K562 (cell line): ENCODE data around the gene ST7. TPM values are rescaled to one million over a fixed set of nuclear protein-coding genes. Genes with fewer than 3 reads are reported as not detected.
A peak's percentile ranks its signal among the peaks of the same experiment; 100 is the strongest.
"Not testable (repeated sequence)": the region's sequence is repeated elsewhere in the genome, so short reads cannot be mapped to it uniquely, and the experiment has no call there.

ENCODE experiments used
- ATAC-seq: fragments of 200-7000 bp; cut with Tn5 transposase; 3 replicates; pipeline ENCODE4 v1.9.1; 2020; ENCODE audit warnings: moderate library complexity
- BruUV-seq: library from RNA; stranded (reverse); fragments of 400-500 nt; replicated peaks from 2 replicates; lab custom pipeline; 2021; lab: Mats Ljungman, UMichigan
- CTCF ChIA-PET: fragments of 300-600 bp; formaldehyde crosslinking; extraction: SDS; loops from one replicate; lab custom pipeline; 2021; ENCODE audit warnings: low intra/inter-chr PET ratio; lab: Yijun Ruan, JAX
- POLR2A ChIA-PET: fragments of 300-600, 350-650 bp; sonication (Branson Sonifier 250); formaldehyde crosslinking; extraction: SDS; loops from one replicate; lab custom pipeline; 2021; ENCODE audit warnings: antibody characterized with exemption, inconsistent platforms; lab: Yijun Ruan, JAX
- DNase-seq, 4 experiments: peaks; one replicate each; pipeline versions ENCODE4 v3.0.0 to v3.0.0-alpha.2; 2011 to 2018; ENCODE audit warnings: low spot score in 3 of 4, mixed read lengths in 3 of 4; ENCODE audit errors: extremely low read depth in 1 of 4
- FAIRE-seq: peaks from 2 replicates; lab custom pipeline; 2011; peaks lifted over from hg19 to GRCh38; lab: Jason Lieb, UNC
- H2AFZ ChIP-seq: 2 replicates; pipeline ENCODE4 v1.6.0; 2011; ENCODE audit warnings: low read depth, low read length, control low read depth, inconsistent platforms
- H3K27ac ChIP-seq: fragments of 200-600 bp; 3 replicates; pipeline ENCODE4 v1.8.0; 2011; ENCODE audit warnings: low read depth, mild to moderate bottlenecking, control low read depth, inconsistent platforms, low read length, moderate library complexity, mixed read lengths; ENCODE audit errors: extremely low read depth
- H3K27me3 ChIP-seq, 2 experiments: fragments of 300-600 bp in 1 of 2; 2 replicates in 1 of 2; 3 replicates in 1 of 2; pipeline versions ENCODE4 v1.6.0 to v1.8.0; 2011; ENCODE audit warnings: inconsistent platforms in 2 of 2, low read length in 2 of 2, mild to moderate bottlenecking in 1 of 2, mixed read lengths in 1 of 2, moderate library complexity in 1 of 2; ENCODE audit not compliant: control insufficient read depth in 2 of 2, insufficient read depth in 2 of 2
- H3K36me3 ChIP-seq: fragments of 300-600 bp; 3 replicates; pipeline ENCODE4 v1.8.0; 2011; ENCODE audit warnings: mild to moderate bottlenecking, low read length, inconsistent platforms; ENCODE audit not compliant: control insufficient read depth, insufficient read depth
- H3K4me1 ChIP-seq, 2 experiments: fragments of 200-600 bp in 1 of 2; replicated peaks in 1 of 2; 2 replicates in 1 of 2; 3 replicates in 1 of 2; pipeline versions ENCODE4 v1.5.1 to v1.8.0; 2011; ENCODE audit warnings: inconsistent platforms in 2 of 2, low read length in 2 of 2, mild to moderate bottlenecking in 1 of 2, mixed read lengths in 1 of 2, moderate library complexity in 1 of 2; ENCODE audit not compliant: control insufficient read depth in 2 of 2, insufficient read depth in 2 of 2
- H3K4me2 ChIP-seq: 2 replicates; pipeline ENCODE4 v1.6.1; 2011; ENCODE audit warnings: low read length, control low read depth, inconsistent platforms, mixed read lengths; ENCODE audit not compliant: insufficient read depth
- H3K4me3 ChIP-seq: fragments of 200-600 bp; sonication (generic), shearing (Covaris generic); 2 replicates; pipeline ENCODE4 v1.5.1; 2016; ENCODE audit warnings: control low read depth, inconsistent platforms
- H3K79me2 ChIP-seq: fragments of 200-600 bp; 3 replicates; pipeline ENCODE4 v1.8.0; 2011; ENCODE audit warnings: low read length, inconsistent platforms; ENCODE audit not compliant: control insufficient read depth, insufficient read depth
- H3K9ac ChIP-seq, 2 experiments: 2 replicates each; pipeline versions ENCODE4 v1.6.0 to v1.6.1; 2011; ENCODE audit warnings: low read depth in 2 of 2, low read length in 2 of 2, control low read depth in 1 of 2, inconsistent platforms in 1 of 2, mild to moderate bottlenecking in 1 of 2, mixed read lengths in 1 of 2; ENCODE audit not compliant: insufficient read depth in 1 of 2
- H3K9me1 ChIP-seq: one replicate; pipeline ENCODE4 v1.6.0; 2011; ENCODE audit warnings: inconsistent platforms, mild to moderate bottlenecking, low read length, moderate library complexity; ENCODE audit not compliant: control insufficient read depth, insufficient read depth
- H3K9me3 ChIP-seq: replicated peaks from 2 replicates; pipeline ENCODE4 v1.5.1; 2011; ENCODE audit warnings: low read depth, low read length, inconsistent platforms; ENCODE audit not compliant: control insufficient read depth, insufficient read depth
- H4K20me1 ChIP-seq: replicated peaks from 2 replicates; pipeline ENCODE4 v1.6.1; 2011; ENCODE audit warnings: low read length, inconsistent platforms, mixed read lengths; ENCODE audit not compliant: control insufficient read depth, insufficient read depth
- BCL6 ChIP-seq: fragments of 250-450 bp; sonication (Bioruptor Pico); IDR thresholded peaks from 2 replicates; pipeline ENCODE4 v1.4.0; 2020
- C11orf30 ChIP-seq: fragments of 450-650 bp; IDR thresholded peaks from 2 replicates; pipeline ENCODE4 v1.6.1; 2016; ENCODE audit warnings: low read depth, mild to moderate bottlenecking
- FIP1L1 ChIP-seq: fragments of 200-400 bp; formaldehyde crosslinking; IDR thresholded peaks from 2 replicates; pipeline ENCODE4 v1.6.1; 2018; ENCODE audit warnings: mild to moderate bottlenecking, low read depth, low read length; ENCODE audit not compliant: poor library complexity, severe bottlenecking
- MAFG ChIP-seq: fragments of 450-650 bp; conservative IDR thresholded peaks from 2 replicates; pipeline ENCODE4 v1.6.1; 2016; ENCODE audit warnings: missing genetic modification characterization, missing compliant biosample characterization
- ZNF316 ChIP-seq: fragments of 450-650 bp; IDR thresholded peaks from 2 replicates; pipeline ENCODE4 v1.6.1; 2016
- ZNF318 ChIP-seq, 2 experiments: fragments of 450-650 bp; IDR thresholded peaks; 2 replicates each; pipeline ENCODE4 v1.6.1; 2016; ENCODE audit warnings: mild to moderate bottlenecking in 2 of 2, borderline replicate concordance in 1 of 2, low read depth in 1 of 2, moderate library complexity in 1 of 2
- ZNF583 ChIP-seq: fragments of 250-450 bp; sonication (Bioruptor Pico); IDR thresholded peaks from 2 replicates; pipeline ENCODE4 v1.4.0; 2020
- WGBS: fragments of 100-300 bp; shearing (Covaris generic); methylation state at CpG from one replicate; pipeline ENCODE4 v1.1.6; 2016; ENCODE audit warnings: low coverage, mixed read lengths; ENCODE audit not compliant: insufficient coverage; ENCODE audit errors: missing lambda C conversion rate; 5-methylcytosine and 5-hydroxymethylcytosine counted together
- in situ Hi-C: fragments of 300-500 bp; cut with MboI; formaldehyde crosslinking; loops from 4 replicates; pipeline ENCODE4 v1.15.0; 2018; ENCODE audit warnings: inconsistent platforms, mixed read lengths
- intact Hi-C: fragments of 100-400 bp; cut with micrococcal nuclease; formaldehyde crosslinking; loops from 2 replicates; pipeline ENCODE4 v1.14.2; 2022
- polyA plus RNA-seq, 8 experiments: library from polyadenylated mRNA; depleted of rRNA in 4 of 8; stranded (reverse) in 5 of 8; unstranded in 3 of 8; fragments of >200 nt; fragmentation: Nextera tagmentation in 2 of 8; fragmentation: Illumina TruSeq in 1 of 8; extraction: Ambion mirVana in 2 of 8; extraction: Trizol in 1 of 8; gene quantifications; 2 replicates each; pipeline versions ENCODE4 v1.2.1 to v1.2.3, GENCODE V29; 2011 to 2014; ENCODE audit warnings: inconsistent platforms in 1 of 8, missing spikeins in 1 of 8
- total RNA-seq, 7 experiments: library from RNA; depleted of rRNA in 6 of 7; stranded (reverse); fragments of >200 nt in 6 of 7; fragmentation: Illumina TruSeq in 2 of 7; extraction: Trizol in 2 of 7; gene quantifications; 2 replicates each; pipeline versions ENCODE4 v1.2.1 to v1.2.3, GENCODE V29; 2011 to 2021; ENCODE audit warnings: low replicate concordance in 1 of 7

The ST7 gene
- total and polyA plus RNA-seq, 9 of the 15 experiments (the other 6 are each of a cell fraction or from before 2014, with no cell fraction given) = 23.9 to 56.3 (median 36.9) TPM

GRCh38 chr7:117122036-117122435 lies 168.7 kb downstream of the ST7 start:
- H3K27ac ChIP-seq, H3K79me2 ChIP-seq, DNase-seq, ATAC-seq, H3K4me2 ChIP-seq, H3K9me1 ChIP-seq, BruUV-seq, H4K20me1 ChIP-seq, FAIRE-seq, H3K4me3 ChIP-seq, H3K9me3 ChIP-seq, H2AFZ ChIP-seq, H3K9ac ChIP-seq, H3K27me3 ChIP-seq: not testable (repeated sequence)
- CTCF ChIA-PET = interaction anchor here (1.1 to 6.9 kb wide), 3 partner anchors 136 to 294 kb away, joined by 5 to 143 read pairs (median 63); no protein-coding TSS in a partner anchor
- intact Hi-C loops = loop anchor here (10.0 kb wide), 2 partner anchors 527 to 947 kb away; no protein-coding TSS in a partner anchor
- POLR2A ChIA-PET = interaction anchor here (1.0 to 1.5 kb wide), 2 partner anchors 11 to 134 kb away, joined by 3 read pairs; no protein-coding TSS in a partner anchor
- H3K36me3 ChIP-seq = peaks cover 22% of the 10 kb centered on the region; the same call in 2 of the 3 replicates
- 89% methylated on average over 1 of the region's 1 CpG for WGBS
- H3K4me1 ChIP-seq = peaks cover 0 to 15% of the 10 kb centered on the region in 2 experiments; a peak in 3 of 5 replicates
- in situ Hi-C loops = loop anchor here (5.0 kb wide), 1 partner anchor 195 kb away; no protein-coding TSS in a partner anchor

- Histone ChIP-seq H3K9me3 (no peaks in the 10 kb centered on the region), H3K4me3 (no peak overlapping the region), H3K27ac (no peak overlapping the region), H3K36me3 (peaks cover 22% of the 10 kb centered on the region; the same call in 2 of the 3 replicates), H4K20me1 (no peaks in the 10 kb centered on the region; the same call in 1 of the 2 replicates), H3K9ac (no peak overlapping the region), H3K27me3 (no peaks in the 10 kb centered on the region), H3K4me1 (peaks cover 0 to 15% of the 10 kb centered on the region in 2 experiments; a peak in 3 of 5 replicates), H2AFZ (no peak overlapping the region), H3K79me2 (no peaks in the 10 kb centered on the region; the same call in 2 of the 3 replicates), H3K9me1 (no peaks in the 10 kb centered on the region), H3K4me2 (no peak overlapping the region)
- DNase-seq (no peak), FAIRE-seq (no peak), ATAC-seq (no peak)
- ChIA-PET CTCF (interaction anchor here (1.1 to 6.9 kb wide), 2 partner anchors 137 to 295 kb away, joined by 5 to 143 read pairs; no protein-coding TSS in a partner anchor), POLR2A (interaction anchor here (0.8 to 1.5 kb wide), 3 partner anchors 7 to 134 kb away, joined by 3 read pairs; no protein-coding TSS in a partner anchor)
- no TSS peak for BruUV-seq
- in situ Hi-C loops (loop anchor here (5.0 kb wide), 1 partner anchor 195 kb away; no protein-coding TSS in a partner anchor), intact Hi-C loops (loop anchor here (10.0 kb wide), 2 partner anchors 528 to 948 kb away; no protein-coding TSS in a partner anchor)
- TF ChIP-seq FIP1L1 (no peak), C11orf30 (peak; percentile 96), MAFG (tag) (peak; percentile 94), ZNF583 (no peak), ZNF316 (peak; percentile 97), BCL6 (CRISPR knock-in tag) (no peak), ZNF318 (IDR thresholded peaks at IDR 0.05; ENCODE audit: borderline replicate concordance in 1 of 2, low read depth in 1 of 2) (no peak)
These were observed 169.2 kb downstream of the ST7 start for GRCh38 chr7:117122536-117122935.
